Ovary (tissue), 9 donors: ENCODE data around the gene SOAT2. TPM values are rescaled to one million over a fixed set of nuclear protein-coding genes. Genes with fewer than 3 reads are reported as not detected.

Experiments used
- DNase-seq, 5 donors: peaks; one replicate each; pipeline ENCODE4 v3.0.0-alpha.2; 2019 to 2020
- H3K27ac ChIP-seq, 2 donors: fragments of 200-600 bp; one replicate each; pipeline versions ENCODE4 v1.5.1 to v1.8.0; 2019 to 2022
- H3K27me3 ChIP-seq: fragments of 200-600 bp; one replicate; pipeline ENCODE4 v1.8.0; 2022
- H3K36me3 ChIP-seq: fragments of 200-600 bp; sonication (generic); one replicate; pipeline ENCODE4 v1.5.1; 2019
- H3K4me1 ChIP-seq: one replicate; pipeline ENCODE4 v1.8.1; 2013; ENCODE audit warnings: mild to moderate bottlenecking, moderate library complexity; ENCODE audit not compliant: insufficient read depth
- H3K4me3 ChIP-seq: fragments of 200-600 bp; sonication (generic); one replicate; pipeline ENCODE4 v1.5.1; 2017
- H3K9me3 ChIP-seq, 2 donors: fragments of 200-600 bp in 1 of 2; sonication (generic) in 1 of 2; one replicate each; pipeline versions ENCODE4 v1.5.1 to v1.8.1; 2013 to 2019; ENCODE audit warnings: mild to moderate bottlenecking in 1 of 2, moderate library complexity in 1 of 2
- EP300 ChIP-seq: sonication (generic); formaldehyde crosslinking; IDR thresholded peaks from one replicate; pipeline ENCODE4 v1.6.1; 2017; ENCODE audit warnings: antibody characterized with exemption
- POLR2A ChIP-seq: fragments of 450-650 bp; IDR thresholded peaks from one replicate; pipeline ENCODE4 v1.6.1; 2017; ENCODE audit warnings: antibody characterized with exemption, mild to moderate bottlenecking, moderate library complexity
- WGBS, 3 donors: extraction: QIAGEN DNeasy Blood & Tissue Kit in 1 of 3; methylation state at CpG; one replicate each; pipeline versions ENCODE4 v1.1.5 to v1.1.7; 2013 to 2017; 5-methylcytosine and 5-hydroxymethylcytosine counted together
- intact Hi-C, 4 donors: fragments of 100-400 bp; cut with DNase I; formaldehyde crosslinking; loops; one replicate each; pipeline versions ENCODE4 v1.11.0 to v1.15.1; 2022 to 2023
- polyA plus RNA-seq, 2 donors: library from polyadenylated mRNA; stranded (reverse); fragments of 200-250 nt in 1 of 2; fragments of 350-450 nt in 1 of 2; fragmentation: Illumina TruSeq in 1 of 2; extraction: RNeasy Lipid Tissue Mini Kit (QIAGEN cat#74804) in 1 of 2; gene quantifications; one replicate each; pipeline ENCODE4 v1.2.3, GENCODE V29; 2013 to 2014
- total RNA-seq, 7 donors: library from RNA; depleted of rRNA in 2 of 7; stranded (reverse); fragments of >200 nt in 2 of 7; fragmentation: NEBNext Ultra II Directional in 3 of 7; extraction: Animal tissue kit (Norgen Biotek cat#: 25700) in 3 of 7; gene quantifications; one replicate each; pipeline versions ENCODE4 v1.1.0 to v1.2.4, GENCODE V29; 2016 to 2023
- TF ChIP-seq, protein P1 (sequence below), 3 donors: fragments of 450-650 bp in 2 of 3; fragments of 200-600 bp in 1 of 3; IDR thresholded peaks; one replicate each; pipeline versions ENCODE4 v1.5.1 to v1.8.0; 2016 to 2022; ENCODE audit warnings: antibody characterized with exemption in 3 of 3, mild to moderate bottlenecking in 1 of 3
- donor health status: DM: no; HTN: no; CAD: no; lungs with moderate emphysema.
- donor health status: DM: no; HTN: no; CAD: no.
- donor health status: Bipolar disorder and iron deficiency.
- donor health status: DM: yes; HTN: yes; CAD: no.
- donor health status: DM: no; HTN: no; CAD: no.
- donor health status: DM: yes; HTN: yes; CAD: no.

SOAT2 gene
- total and polyA plus RNA-seq, 9 donors, result 0.07 to 0.72 (median 0.28) TPM; not detected in 4

DNA sequence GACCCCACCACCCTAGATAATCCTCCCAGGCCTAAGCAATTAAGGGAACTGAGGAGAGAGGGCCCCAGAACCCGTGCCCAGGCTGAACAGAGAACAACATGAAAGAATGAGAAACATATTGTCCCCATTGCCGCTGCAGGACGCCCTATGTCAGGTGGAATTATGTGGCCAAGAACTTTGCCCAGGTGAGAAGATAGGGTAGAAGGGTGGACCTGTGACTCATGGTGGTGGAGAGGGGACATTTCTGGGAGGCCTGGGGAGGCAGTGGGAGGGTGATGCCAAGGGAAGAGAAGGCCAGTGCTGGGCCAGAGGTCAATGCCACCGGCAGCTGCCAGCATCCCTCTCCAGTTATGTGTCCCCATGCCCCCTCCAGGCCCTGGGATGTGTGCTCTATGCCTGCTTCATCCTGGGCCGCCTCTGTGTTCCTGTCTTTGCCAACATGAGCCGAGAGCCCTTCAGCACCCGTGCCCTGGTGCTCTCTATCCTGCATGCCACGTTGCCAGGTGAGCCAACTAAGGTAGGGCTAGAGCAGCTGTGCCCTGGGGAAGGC, 15.5 kb downstream of the SOAT2 start:
- no peak overlapping the region for H3K27ac ChIP-seq
- H3K4me1 ChIP-seq, result no peaks in the 10 kb centered on the region
- no peaks in the 10 kb centered on the region for H3K27me3 ChIP-seq
- WGBS, 3 donors, result 87 to 92% (median 88%) methylated on average over 8 of the region's 8 CpGs
- TF ChIP-seq, protein P1, sequence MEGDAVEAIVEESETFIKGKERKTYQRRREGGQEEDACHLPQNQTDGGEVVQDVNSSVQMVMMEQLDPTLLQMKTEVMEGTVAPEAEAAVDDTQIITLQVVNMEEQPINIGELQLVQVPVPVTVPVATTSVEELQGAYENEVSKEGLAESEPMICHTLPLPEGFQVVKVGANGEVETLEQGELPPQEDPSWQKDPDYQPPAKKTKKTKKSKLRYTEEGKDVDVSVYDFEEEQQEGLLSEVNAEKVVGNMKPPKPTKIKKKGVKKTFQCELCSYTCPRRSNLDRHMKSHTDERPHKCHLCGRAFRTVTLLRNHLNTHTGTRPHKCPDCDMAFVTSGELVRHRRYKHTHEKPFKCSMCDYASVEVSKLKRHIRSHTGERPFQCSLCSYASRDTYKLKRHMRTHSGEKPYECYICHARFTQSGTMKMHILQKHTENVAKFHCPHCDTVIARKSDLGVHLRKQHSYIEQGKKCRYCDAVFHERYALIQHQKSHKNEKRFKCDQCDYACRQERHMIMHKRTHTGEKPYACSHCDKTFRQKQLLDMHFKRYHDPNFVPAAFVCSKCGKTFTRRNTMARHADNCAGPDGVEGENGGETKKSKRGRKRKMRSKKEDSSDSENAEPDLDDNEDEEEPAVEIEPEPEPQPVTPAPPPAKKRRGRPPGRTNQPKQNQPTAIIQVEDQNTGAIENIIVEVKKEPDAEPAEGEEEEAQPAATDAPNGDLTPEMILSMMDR (IDR thresholded peaks at IDR 0.05), result no peak
- TF ChIP-seq EP300, result no peak
- TF ChIP-seq POLR2A, result no peak
- intact Hi-C loops, result no loop called here
- no peaks in the 10 kb centered on the region for H3K9me3 ChIP-seq
- H3K4me3 ChIP-seq, result no peak overlapping the region
- no peaks in the 10 kb centered on the region for H3K36me3 ChIP-seq
- DNase-seq, result no peak

DNA sequence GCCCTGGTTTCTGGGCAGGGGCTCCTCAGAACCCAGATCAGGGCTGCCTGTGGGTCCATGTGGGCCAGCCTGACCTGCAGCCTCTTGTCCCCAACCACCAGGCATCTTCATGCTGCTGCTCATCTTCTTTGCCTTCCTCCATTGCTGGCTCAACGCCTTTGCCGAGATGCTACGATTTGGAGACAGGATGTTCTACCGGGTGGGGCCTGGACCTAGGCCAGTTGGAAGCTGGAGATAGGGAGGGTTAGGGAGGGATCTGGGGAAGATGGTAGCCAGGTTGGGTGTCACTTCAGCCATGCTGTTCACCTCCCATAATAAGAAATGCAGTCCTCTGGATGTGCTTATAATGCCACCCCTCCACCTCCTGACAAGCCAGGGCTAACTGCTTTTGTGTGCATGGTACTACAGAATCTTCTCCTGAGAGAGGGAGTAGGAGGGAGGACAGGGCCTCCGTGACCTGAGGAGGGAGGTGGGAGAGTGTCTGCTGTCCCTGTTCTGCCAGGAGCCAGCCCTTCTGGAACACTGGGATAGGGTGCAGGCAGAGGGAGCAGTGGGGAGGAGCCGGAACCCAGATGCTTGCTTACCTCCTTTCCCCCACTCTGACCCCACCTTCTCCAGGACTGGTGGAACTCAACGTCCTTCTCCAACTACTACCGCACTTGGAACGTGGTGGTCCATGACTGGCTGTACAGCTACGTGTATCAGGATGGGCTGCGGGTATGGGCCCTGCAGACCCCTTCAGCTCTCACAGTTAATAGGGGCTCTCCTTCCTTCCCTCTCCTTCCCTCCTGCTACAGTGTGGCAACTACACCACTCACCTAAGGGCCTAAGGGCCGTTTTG, 17.6 kb downstream of the SOAT2 start:
- intact Hi-C loops, result no loop called here
- H3K36me3 ChIP-seq, result no peaks in the 10 kb centered on the region
- TF ChIP-seq, protein P1 (IDR thresholded peaks at IDR 0.05), result no peak
- TF ChIP-seq POLR2A, result no peak
- TF ChIP-seq EP300, result no peak
- no peak for DNase-seq
- H3K4me3 ChIP-seq, result no peak overlapping the region
- H3K9me3 ChIP-seq, result no peaks in the 10 kb centered on the region
- no peaks in the 10 kb centered on the region for H3K4me1 ChIP-seq
- H3K27ac ChIP-seq, result no peak overlapping the region
- 74 to 77% (median 74%) methylated on average over 12 of the region's 12 CpGs for whole genome bisulfite sequencing, 3 donors
- no peaks in the 10 kb centered on the region for H3K27me3 ChIP-seq

- Histone ChIP-seq H3K9me3 (no peaks in the 10 kb centered on the region), H3K36me3 (no peaks in the 10 kb centered on the region), H3K27me3 (no peaks in the 10 kb centered on the region), H3K4me3 (no peak overlapping the region), H3K4me1 (no peaks in the 10 kb centered on the region), H3K27ac (no peak overlapping the region)
- intact Hi-C loops, result no loop called here
- TF ChIP-seq EP300, result no peak
- no peak for TF ChIP-seq POLR2A
- TF ChIP-seq, protein P1 (IDR thresholded peaks at IDR 0.05), result no peak
- WGBS, 3 donors, result 90 to 93% (median 91%) methylated on average over 4 to 10 of the region's 10 CpGs
- no peak for DNase-seq
Measured at GRCh38 chr12:53122961-53123468, 19.7 kb downstream of the SOAT2 start.

GRCh38 chr12:53123578-53124351, 20.5 kb downstream of the SOAT2 start:
- Histone ChIP-seq H3K4me1 (no peaks in the 10 kb centered on the region), H3K27me3 (no peaks in the 10 kb centered on the region)
- intact Hi-C loops, result no loop called here

More at GRCh38 chr12:53123578-53124351, 20.5 kb downstream of the SOAT2 start:
- TF ChIP-seq POLR2A (no peak), EP300 (no peak)
- TF ChIP-seq, protein P1 (IDR thresholded peaks at IDR 0.05), result no peak
- WGBS, 3 donors, result 91 to 93% (median 93%) methylated on average over 16 of the region's 16 CpGs
- no peaks in the 10 kb centered on the region for H3K9me3 ChIP-seq
- DNase-seq, result no peak
- H3K27ac ChIP-seq, result no peak overlapping the region
- H3K36me3 ChIP-seq, result no peaks in the 10 kb centered on the region
- H3K4me3 ChIP-seq, result no peak overlapping the region
